GM18519 (cell line): ENCODE results near the gene DNASE1L1.
"Not testable (repeated sequence)": the region's sequence is repeated elsewhere in the genome, so short reads cannot be mapped to it uniquely, and the experiment has no call there.

Source experiments
- ATAC-seq: cut with Tn5 transposase; IDR thresholded peaks from one replicate; pipeline ENCODE4 v1.9.1; 2021; ENCODE audit warnings: mild to moderate bottlenecking, moderate library complexity; ENCODE audit not compliant: unreplicated experiment, low FRiP score

The DNASE1L1 gene

GRCh38 chrX:154388094-154388493, 21.0 kb downstream of the DNASE1L1 start:
- not testable (repeated sequence) for ATAC-seq

- ATAC-seq: no peak
These were observed 24.7 kb downstream of the DNASE1L1 start for GRCh38 chrX:154384284-154384892.

- ATAC-seq: no peak
These were observed 25.4 kb downstream of the DNASE1L1 start for GRCh38 chrX:154383359-154384283.

GRCh38 chrX:154382483-154383069, 26.5 kb downstream of the DNASE1L1 start:
- no peak for ATAC-seq

GRCh38 chrX:154381271-154381670, 27.8 kb downstream of the DNASE1L1 start:
- no peak for ATAC-seq

- ATAC-seq: no peak
These were observed 28.3 kb downstream of the DNASE1L1 start for GRCh38 chrX:154380787-154381186.

- ATAC-seq: no peak
These were observed 28.9 kb downstream of the DNASE1L1 start for GRCh38 chrX:154380153-154380552.

GRCh38 chrX:154379569-154379951, 29.5 kb downstream of the DNASE1L1 start:
- no peak for ATAC-seq

- ATAC-seq: peak; percentile 66
These were observed 30.1 kb downstream of the DNASE1L1 start, which contains the start of gene EMD for GRCh38 chrX:154378799-154379568. EMD (plus strand) TSS chrX:154379295; CDS start chrX:154379485, 190 bp downstream.

GRCh38 chrX:154378059-154378798, 30.8 kb downstream of the DNASE1L1 start:
- no peak for ATAC-seq

GRCh38 chrX:154376774-154377173, 32.3 kb downstream of the DNASE1L1 start:
- no peak for ATAC-seq

GRCh38 chrX:154375156-154375504, 33.9 kb downstream of the DNASE1L1 start:
- ATAC-seq: no peak

GRCh38 chrX:154374313-154375155, 34.5 kb downstream of the DNASE1L1 start, which contains the start of gene FLNA:
FLNA (minus strand) TSS chrX:154374634; CDS start chrX:154371245, 3,389 bp downstream.
- ATAC-seq: no peak

- no peak for ATAC-seq
These were observed 35.4 kb downstream of the DNASE1L1 start for GRCh38 chrX:154373340-154374306.

- ATAC-seq: no peak
These were observed 36.4 kb downstream of the DNASE1L1 start for GRCh38 chrX:154372612-154373022.

GRCh38 chrX:154371789-154372300, 37.2 kb downstream of the DNASE1L1 start:
- ATAC-seq: no peak

- no peak for ATAC-seq
These were observed 37.9 kb downstream of the DNASE1L1 start for GRCh38 chrX:154371017-154371788.
